ENCODE measurements around the gene RPL13A.

DNA sequence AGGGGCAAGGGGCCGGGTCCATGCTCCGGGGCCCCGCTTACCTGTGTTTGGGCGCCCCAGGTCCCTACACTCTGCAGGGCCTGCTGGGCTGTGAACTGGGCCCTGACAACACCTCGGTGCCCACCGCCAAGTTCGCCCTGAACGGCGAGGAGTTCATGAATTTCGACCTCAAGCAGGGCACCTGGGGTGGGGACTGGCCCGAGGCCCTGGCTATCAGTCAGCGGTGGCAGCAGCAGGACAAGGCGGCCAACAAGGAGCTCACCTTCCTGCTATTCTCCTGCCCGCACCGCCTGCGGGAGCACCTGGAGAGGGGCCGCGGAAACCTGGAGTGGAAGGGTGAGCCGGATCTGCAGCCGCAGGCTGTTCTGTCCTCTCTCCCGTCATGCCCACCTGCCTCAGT lies 26.7 kb downstream of the RPL13A start:
- TF ChIP-seq, protein P1, sequence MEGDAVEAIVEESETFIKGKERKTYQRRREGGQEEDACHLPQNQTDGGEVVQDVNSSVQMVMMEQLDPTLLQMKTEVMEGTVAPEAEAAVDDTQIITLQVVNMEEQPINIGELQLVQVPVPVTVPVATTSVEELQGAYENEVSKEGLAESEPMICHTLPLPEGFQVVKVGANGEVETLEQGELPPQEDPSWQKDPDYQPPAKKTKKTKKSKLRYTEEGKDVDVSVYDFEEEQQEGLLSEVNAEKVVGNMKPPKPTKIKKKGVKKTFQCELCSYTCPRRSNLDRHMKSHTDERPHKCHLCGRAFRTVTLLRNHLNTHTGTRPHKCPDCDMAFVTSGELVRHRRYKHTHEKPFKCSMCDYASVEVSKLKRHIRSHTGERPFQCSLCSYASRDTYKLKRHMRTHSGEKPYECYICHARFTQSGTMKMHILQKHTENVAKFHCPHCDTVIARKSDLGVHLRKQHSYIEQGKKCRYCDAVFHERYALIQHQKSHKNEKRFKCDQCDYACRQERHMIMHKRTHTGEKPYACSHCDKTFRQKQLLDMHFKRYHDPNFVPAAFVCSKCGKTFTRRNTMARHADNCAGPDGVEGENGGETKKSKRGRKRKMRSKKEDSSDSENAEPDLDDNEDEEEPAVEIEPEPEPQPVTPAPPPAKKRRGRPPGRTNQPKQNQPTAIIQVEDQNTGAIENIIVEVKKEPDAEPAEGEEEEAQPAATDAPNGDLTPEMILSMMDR (IDR thresholded peaks at IDR 0.05; ENCODE audit: low read length) = no peak
- TF ChIP-seq EZH2 (optimal IDR thresholded peaks at IDR 0.05; ENCODE audit: low read depth, low read length) = no peak
